Measurements from ENCODE around the gene YPEL3. TPM values are rescaled to one million over a fixed set of nuclear protein-coding genes. Genes with fewer than 3 reads are reported as not detected.

YPEL3 gene
- total RNA-seq, 4 donors from 2014 or later, result 81.9 to 197 (median 122) TPM

DNA sequence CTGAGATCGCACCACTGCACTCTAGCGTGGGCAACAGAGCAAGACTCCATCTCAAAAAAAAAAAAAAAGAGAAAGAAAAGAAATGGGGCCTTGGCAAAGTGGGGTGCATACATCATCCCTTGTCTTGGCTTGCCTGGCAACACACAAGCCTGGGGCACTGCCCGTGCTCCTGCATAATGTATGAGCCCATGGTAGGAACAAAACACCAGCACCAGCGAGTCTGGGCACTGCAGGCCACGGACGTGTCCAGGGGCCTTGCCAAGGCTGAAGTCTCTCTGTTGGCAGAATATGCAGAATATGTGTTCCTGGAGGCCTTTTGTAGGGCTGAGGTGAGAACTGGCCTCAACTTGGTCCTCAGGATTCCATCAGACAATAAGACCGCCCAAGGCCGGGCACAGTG is 46.1 kb downstream of the YPEL3 start:
- Histone ChIP-seq H3K9me3 (no peaks in the 10 kb centered on the region), H3K36me3 (no peaks in the 10 kb centered on the region), H3K4me1 (peaks cover 0 to 24% (median 13%) of the 10 kb centered on the region in 4 donors), H3K27ac (no peak overlapping the region), H3K27me3 (no peaks in the 10 kb centered on the region), H3K4me3 (no peak overlapping the region)
- 90 to 91% methylated on average over 8 of the region's 8 CpGs for WGBS, 2 donors
- TF ChIP-seq POLR2A (IDR thresholded peaks at IDR 0.05) (no peak), EP300 (IDR thresholded peaks at IDR 0.05) (no peak)
- TF ChIP-seq, protein P1, sequence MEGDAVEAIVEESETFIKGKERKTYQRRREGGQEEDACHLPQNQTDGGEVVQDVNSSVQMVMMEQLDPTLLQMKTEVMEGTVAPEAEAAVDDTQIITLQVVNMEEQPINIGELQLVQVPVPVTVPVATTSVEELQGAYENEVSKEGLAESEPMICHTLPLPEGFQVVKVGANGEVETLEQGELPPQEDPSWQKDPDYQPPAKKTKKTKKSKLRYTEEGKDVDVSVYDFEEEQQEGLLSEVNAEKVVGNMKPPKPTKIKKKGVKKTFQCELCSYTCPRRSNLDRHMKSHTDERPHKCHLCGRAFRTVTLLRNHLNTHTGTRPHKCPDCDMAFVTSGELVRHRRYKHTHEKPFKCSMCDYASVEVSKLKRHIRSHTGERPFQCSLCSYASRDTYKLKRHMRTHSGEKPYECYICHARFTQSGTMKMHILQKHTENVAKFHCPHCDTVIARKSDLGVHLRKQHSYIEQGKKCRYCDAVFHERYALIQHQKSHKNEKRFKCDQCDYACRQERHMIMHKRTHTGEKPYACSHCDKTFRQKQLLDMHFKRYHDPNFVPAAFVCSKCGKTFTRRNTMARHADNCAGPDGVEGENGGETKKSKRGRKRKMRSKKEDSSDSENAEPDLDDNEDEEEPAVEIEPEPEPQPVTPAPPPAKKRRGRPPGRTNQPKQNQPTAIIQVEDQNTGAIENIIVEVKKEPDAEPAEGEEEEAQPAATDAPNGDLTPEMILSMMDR (IDR thresholded peaks at IDR 0.05), result no peak
- no peak for DNase-seq (ENCODE audit: low spot score in 2 of 2)

DNA sequence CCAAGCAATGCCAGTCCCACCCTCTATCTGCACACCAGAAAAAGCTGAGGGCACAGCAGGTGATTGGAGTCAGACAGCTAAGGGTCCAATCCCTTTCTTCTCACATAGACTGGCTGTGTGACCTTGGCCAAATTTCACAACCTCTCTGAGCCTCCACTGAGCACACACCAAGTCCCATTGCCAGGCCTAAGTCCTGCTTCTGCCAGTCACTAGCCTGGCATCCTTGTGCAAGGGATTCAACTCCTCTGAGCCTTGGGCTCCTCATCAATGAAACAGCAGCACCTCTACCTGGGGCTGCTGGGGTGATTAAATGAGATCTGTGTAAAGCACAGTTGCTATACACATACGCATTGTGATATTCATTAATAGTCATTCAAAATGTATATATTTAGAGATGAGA is 49.4 kb downstream of the YPEL3 start:
- no peaks in the 10 kb centered on the region for H3K36me3 ChIP-seq
- H3K4me1 ChIP-seq, result no peaks in the 10 kb centered on the region
- 80 to 89% methylated on average over 1 of the region's 1 CpG for WGBS, 2 donors
- H3K9me3 ChIP-seq, result no peaks in the 10 kb centered on the region
- TF ChIP-seq, protein P1 (IDR thresholded peaks at IDR 0.05), result no peak
- TF ChIP-seq EP300 (IDR thresholded peaks at IDR 0.05) (no peak), POLR2A (IDR thresholded peaks at IDR 0.05) (no peak)
- no peak for DNase-seq (ENCODE audit: low spot score in 2 of 2)
- peaks cover 0 to 9% of the 10 kb centered on the region in 2 donors for H3K27me3 ChIP-seq
- no peak overlapping the region for H3K4me3 ChIP-seq
- no peak overlapping the region for H3K27ac ChIP-seq

DNA sequence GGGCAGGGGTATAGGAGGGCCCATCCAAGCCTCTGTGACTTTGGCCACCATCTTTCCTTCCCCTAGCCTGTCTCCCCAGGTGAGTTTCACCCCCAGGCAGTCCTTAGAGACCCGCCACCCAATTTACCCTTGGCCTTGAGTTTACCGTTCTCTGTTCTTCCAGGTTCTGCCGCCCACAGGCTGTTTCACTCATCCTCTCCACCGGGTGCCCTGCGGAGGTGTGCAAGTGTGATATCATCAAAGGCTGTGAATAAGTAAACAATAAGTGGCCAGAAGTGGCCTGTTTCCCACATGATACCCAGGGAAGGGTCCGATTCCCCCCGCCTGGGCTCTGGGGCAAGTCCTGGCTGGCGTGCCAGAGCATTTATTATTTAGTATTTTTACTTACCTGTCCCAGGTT is 49.8 kb downstream of the YPEL3 start:
- no peak for DNase-seq (ENCODE audit: low spot score in 2 of 2)
- H3K9me3 ChIP-seq, result no peaks in the 10 kb centered on the region
- H3K27ac ChIP-seq, result no peak overlapping the region
- no peak overlapping the region for H3K4me3 ChIP-seq
- 78 to 83% methylated on average over 8 of the region's 8 CpGs for WGBS, 2 donors
- no peaks in the 10 kb centered on the region for H3K36me3 ChIP-seq
- TF ChIP-seq EP300 (IDR thresholded peaks at IDR 0.05) (no peak), POLR2A (IDR thresholded peaks at IDR 0.05) (no peak)
- TF ChIP-seq, protein P1 (IDR thresholded peaks at IDR 0.05), result no peak
- no peaks in the 10 kb centered on the region for H3K4me1 ChIP-seq
- H3K27me3 ChIP-seq, result peaks cover 0 to 9% of the 10 kb centered on the region in 2 donors

Other genes starting within 250 kb of the YPEL3 start
- 100 to 1,000 TPM in 2 of 4 donors, 10 to 100 TPM in 2; 80.0 to 121 (median 94.8) TPM for gene CDIPT, start 233.0 kb downstream of the YPEL3 start, total RNA-seq
- gene SEZ6L2, start 196.7 kb downstream of the YPEL3 start, total RNA-seq, result 1 to 10 TPM in 2 of 4 donors, under 1 TPM in 2; 0.84 to 4.9 (median 1.3) TPM
- 1 to 10 TPM in 3 of 4 donors, under 1 TPM in 1; 0.90 to 5.7 (median 3.9) TPM for gene ASPHD1, start 195.7 kb downstream of the YPEL3 start, total RNA-seq
- 10 to 100 TPM; 31.0 to 81.0 (median 38.7) TPM for gene KCTD13, start 170.0 kb downstream of the YPEL3 start, total RNA-seq
- gene TMEM219, start 134.1 kb downstream of the YPEL3 start, total RNA-seq, result 100 to 1,000 TPM in 2 of 4 donors, 10 to 100 TPM in 2; 83.1 to 144 (median 103) TPM
- gene TAOK2, start 122.3 kb downstream of the YPEL3 start, total RNA-seq, result 10 to 100 TPM; 51.3 to 88.8 (median 66.0) TPM
- 10 to 100 TPM; 12.6 to 26.7 (median 22.6) TPM for gene HIRIP3, start 100.6 kb downstream of the YPEL3 start, total RNA-seq
- gene INO80E, start 100.0 kb downstream of the YPEL3 start, total RNA-seq, result 10 to 100 TPM; 36.6 to 60.4 (median 51.6) TPM
- 1 to 10 TPM in 2 of 4 donors, under 1 TPM in 2; 0.44 to 4.2 (median 1.7) TPM for gene DOC2A, start 85.2 kb downstream of the YPEL3 start, total RNA-seq
- gene C16orf92, start 73.0 kb downstream of the YPEL3 start, total RNA-seq, result not detected
- not detected for gene TLCD3B, start 64.9 kb downstream of the YPEL3 start, total RNA-seq
- 100 to 1,000 TPM; 474 to 649 (median 487) TPM for gene ALDOA, start 30.5 kb downstream of the YPEL3 start, total RNA-seq
- 10 to 100 TPM; 21.1 to 54.3 (median 34.3) TPM for gene PPP4C, start 20.2 kb downstream of the YPEL3 start, total RNA-seq
- gene TBX6, start 4.3 kb downstream of the YPEL3 start, total RNA-seq, result 1 to 10 TPM in 1 of 4 donors, under 1 TPM in 2, not detected in 1; 0.66 to 1.5 (median 0.84) TPM
- 1 to 10 TPM; 2.8 to 5.2 (median 4.6) TPM for gene GDPD3, start 17.3 kb upstream of the YPEL3 start, total RNA-seq
- gene MAPK3, start 27.0 kb upstream of the YPEL3 start, total RNA-seq, result 10 to 100 TPM; 65.5 to 93.0 (median 79.5) TPM
- 10 to 100 TPM; 35.0 to 66.9 (median 47.1) TPM for gene CORO1A, start 87.4 kb upstream of the YPEL3 start, total RNA-seq
- gene BOLA2B, start 97.5 kb upstream of the YPEL3 start, total RNA-seq, result 100 to 1,000 TPM; 218 to 491 (median 322) TPM
- gene SLX1A, start 97.7 kb upstream of the YPEL3 start, total RNA-seq, result 10 to 100 TPM; 45.7 to 68.7 (median 52.8) TPM
- gene SULT1A3, start 103.0 kb upstream of the YPEL3 start, total RNA-seq, result 10 to 100 TPM in 3 of 4 donors, 1 to 10 TPM in 1; 9.8 to 55.3 (median 32.9) TPM
- 1 to 10 TPM; 5.1 to 9.6 (median 7.4) TPM for gene NPIPB13, start 152.3 kb upstream of the YPEL3 start, total RNA-seq